ENCODE data around the gene MACF1. TPM values are rescaled to one million over a fixed set of nuclear protein-coding genes. Genes with fewer than 3 reads are reported as not detected.

MACF1 gene
- total RNA-seq, 8 experiments from 2014 or later, result 89.2 to 249 (median 180) TPM

DNA sequence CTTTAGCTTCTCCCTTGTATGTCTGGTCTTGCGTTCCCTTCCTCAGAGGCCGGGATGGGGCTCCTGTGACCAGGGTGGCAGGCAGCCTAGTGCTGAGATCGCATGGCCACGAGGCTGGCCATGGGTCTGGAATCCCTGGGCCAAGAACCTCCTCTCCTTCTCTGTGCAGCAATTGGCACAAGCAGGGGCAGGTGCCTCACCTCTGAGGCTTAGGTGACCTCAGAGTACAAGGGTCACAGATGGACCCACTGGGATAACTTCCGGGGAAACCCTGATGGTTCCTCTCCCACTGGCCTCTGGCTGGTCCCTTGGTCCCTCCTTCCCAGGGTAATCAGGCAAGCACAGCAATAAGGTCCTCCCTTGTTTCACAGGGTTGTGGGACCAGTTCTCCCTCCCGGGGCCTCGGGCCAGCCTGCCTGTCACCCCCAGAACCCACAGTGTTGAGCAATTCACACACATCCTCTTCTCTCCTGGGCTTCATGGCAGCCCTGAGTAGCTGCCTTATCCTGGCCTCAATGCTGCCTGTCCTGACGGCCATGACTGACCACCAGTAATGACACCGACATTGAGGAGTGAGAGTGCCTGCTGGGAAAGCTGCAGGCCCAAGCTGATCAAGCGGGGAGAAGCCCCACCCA lies 325.5 kb downstream of the MACF1 start:
- Histone ChIP-seq H3K4me3 (no peak overlapping the region), H3K27ac (no peak overlapping the region), H3K4me1 (replicated peaks in 1 of 2) (no peaks in the 10 kb centered on the region)
- no peak for ATAC-seq (replicated peaks in 6 of 8)
- WGBS, 10 experiments, result 72 to 96% (median 90%) methylated on average over 2 to 8 of the region's 10 CpGs; no CpG with 5 or more reads in 3 of the 10 experiments
- in situ Hi-C loops (cut with MboI; ENCODE audit: low pct_unique_long_range_greater_than_20kb in 2 of 9, low sequenced_read_pairs in 9 of 9, unreplicated experiment in 9 of 9), result loop anchor here in 1 of 9 experiments (25.0 kb wide), 1 partner anchor 443 kb away; no protein-coding TSS in a partner anchor

DNA sequence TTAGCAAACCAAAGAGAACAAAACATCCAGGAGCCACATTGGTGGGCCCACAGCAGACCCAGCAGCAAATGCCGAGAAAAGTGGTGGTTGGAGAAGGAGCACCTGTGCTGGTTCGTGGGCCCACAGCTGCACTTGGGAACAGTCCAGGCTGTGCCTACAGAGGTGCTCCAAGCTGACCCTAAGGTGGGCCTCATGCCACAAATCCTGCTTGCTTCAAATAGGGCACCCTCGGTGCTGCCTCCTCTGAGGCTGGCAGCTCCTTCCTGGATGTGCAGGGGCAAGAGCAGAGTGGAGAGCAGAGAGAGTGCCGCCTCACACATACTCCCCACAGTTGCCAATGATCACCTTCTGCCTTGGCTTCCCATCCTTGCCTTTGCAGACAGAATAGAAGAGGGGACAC lies 327.0 kb downstream of the MACF1 start:
- WGBS, 10 experiments, result 83 to 100% (median 97%) methylated on average over 1 to 3 of the region's 4 CpGs; no CpG with 5 or more reads in 4 of the 10 experiments
- ATAC-seq (replicated peaks in 6 of 8), result no peak
- in situ Hi-C loops (cut with MboI; ENCODE audit: low pct_unique_long_range_greater_than_20kb in 2 of 9, low sequenced_read_pairs in 9 of 9, unreplicated experiment in 9 of 9), result loop anchor here in 1 of 9 experiments (25.0 kb wide), 1 partner anchor 444 kb away; no protein-coding TSS in a partner anchor
- no peaks in the 10 kb centered on the region for H3K4me1 ChIP-seq (replicated peaks in 1 of 2)
- H3K4me3 ChIP-seq, result no peak overlapping the region
- no peak overlapping the region for H3K27ac ChIP-seq

DNA sequence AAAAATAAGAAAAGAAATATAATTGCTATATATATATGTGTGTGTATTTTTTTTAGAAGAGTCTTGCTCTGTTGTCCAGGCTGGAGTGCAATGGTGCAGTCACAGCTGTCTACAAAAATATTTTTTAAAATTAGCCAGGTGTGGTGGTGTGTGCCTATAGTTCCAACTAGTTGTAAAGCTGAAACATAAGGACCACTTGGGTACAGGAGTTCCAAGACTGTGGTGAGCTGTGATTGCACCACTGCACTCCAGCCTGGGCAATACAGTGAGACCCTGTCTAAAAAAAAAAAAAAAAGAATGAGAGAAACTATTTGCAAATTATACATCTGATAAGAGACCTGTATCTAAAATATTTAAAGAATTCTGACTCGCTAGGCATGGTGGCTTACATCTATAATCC lies 328.9 kb downstream of the MACF1 start:
- no peak for ATAC-seq (replicated peaks in 6 of 8)
- no peaks in the 10 kb centered on the region for H3K4me1 ChIP-seq (replicated peaks in 1 of 2)
- H3K27ac ChIP-seq, result no peak overlapping the region
- in situ Hi-C loops (cut with MboI; ENCODE audit: low pct_unique_long_range_greater_than_20kb in 2 of 9, low sequenced_read_pairs in 9 of 9, unreplicated experiment in 9 of 9), result loop anchor here in 1 of 9 experiments (25.0 kb wide), 1 partner anchor 446 kb away; no protein-coding TSS in a partner anchor
- no peak overlapping the region for H3K4me3 ChIP-seq
- 78 to 100% (median 98%) methylated on average over 1 of the region's 1 CpG for WGBS, 10 experiments

Other genes with a start within 250 kb of the MACF1 start
- 100 to 1,000 TPM in 1 of 8 experiments, 10 to 100 TPM in 7; 45.2 to 121 (median 64.5) TPM for gene AKIRIN1, start 213.4 kb upstream of the MACF1 start, total RNA-seq
- 100 to 1,000 TPM; 363 to 848 (median 611) TPM for gene NDUFS5, start 178.3 kb upstream of the MACF1 start, total RNA-seq

All from motor neuron (in vitro differentiated cells).